Lung (tissue), 12 donors: ENCODE results near the gene BRCA2. TPM values are rescaled to one million over a fixed set of nuclear protein-coding genes. Genes with fewer than 3 reads are reported as not detected.

Source experiments
- ATAC-seq: fragments of 200-7000 bp; cut with Tn5 transposase; one replicate; pipeline ENCODE4 v1.9.1; 2020; ENCODE audit warnings: moderate number of reproducible peaks; ENCODE audit not compliant: insufficient read depth, low FRiP score
- DNase-seq, 3 donors: peaks; one replicate each; pipeline ENCODE4 v3.0.0-alpha.2; 2013 to 2017
- H3K27ac ChIP-seq, 2 donors: one replicate each; pipeline ENCODE4 v1.5.1; 2013; ENCODE audit warnings: mild to moderate bottlenecking in 2 of 2, moderate library complexity in 2 of 2, control low read depth in 1 of 2, inconsistent platforms in 1 of 2, low read depth in 1 of 2, low read length in 1 of 2
- H3K27me3 ChIP-seq, 3 donors: one replicate each; pipeline ENCODE4 v1.5.1; 2013; ENCODE audit warnings: low read length in 2 of 3; ENCODE audit not compliant: control insufficient read depth in 3 of 3, insufficient read depth in 3 of 3
- H3K36me3 ChIP-seq, 4 donors: one replicate each; pipeline ENCODE4 v1.5.1; 2013; ENCODE audit warnings: low read length in 4 of 4, mild to moderate bottlenecking in 1 of 4, moderate library complexity in 1 of 4; ENCODE audit not compliant: control insufficient read depth in 4 of 4, insufficient read depth in 4 of 4
- H3K4me1 ChIP-seq, 5 donors: one replicate each; pipeline ENCODE4 v1.5.1; 2013; ENCODE audit warnings: low read length in 5 of 5, mild to moderate bottlenecking in 2 of 5, moderate library complexity in 1 of 5; ENCODE audit not compliant: control insufficient read depth in 5 of 5, insufficient read depth in 5 of 5
- H3K4me3 ChIP-seq: one replicate; pipeline ENCODE4 v1.5.1; 2013; ENCODE audit warnings: mild to moderate bottlenecking, control low read depth, moderate library complexity
- H3K9ac ChIP-seq, 2 donors: one replicate each; pipeline ENCODE4 v1.5.1; 2013; ENCODE audit warnings: low read length in 2 of 2, control low read depth in 1 of 2; ENCODE audit not compliant: insufficient read depth in 1 of 2
- H3K9me3 ChIP-seq, 4 donors: one replicate each; pipeline ENCODE4 v1.5.1; 2013; ENCODE audit warnings: low read length in 3 of 4, mild to moderate bottlenecking in 1 of 4, moderate library complexity in 1 of 4; ENCODE audit not compliant: control insufficient read depth in 4 of 4, insufficient read depth in 3 of 4
- CTCF ChIP-seq: IDR thresholded peaks from 2 replicates; pipeline ENCODE4 v1.5.1; 2012; ENCODE audit warnings: mild to moderate bottlenecking; ENCODE audit errors: control extremely low read depth, extremely low read depth
- WGBS, 2 donors: extraction: QIAGEN DNeasy Blood & Tissue Kit; methylation state at CpG; one replicate each; pipeline ENCODE4 v1.1.7; 2013; 5-methylcytosine and 5-hydroxymethylcytosine counted together
- polyA plus RNA-seq, 2 donors: library from polyadenylated mRNA; stranded (reverse); fragments of 200-250 nt; gene quantifications; one replicate each; pipeline ENCODE4 v1.2.1, GENCODE V29; 2013
- total RNA-seq, 2 donors: library from RNA; depleted of rRNA in 1 of 2; stranded (reverse); fragments of >200 nt in 1 of 2; gene quantifications; one replicate each; pipeline ENCODE4 v1.2.1, GENCODE V29; 2014 to 2021
- donor health status: control.
- donor health status: control.
- donor health status: Bipolar disorder and iron deficiency.
- donor health status: healthy.
- donor health status: DM: yes; HTN: yes; CAD: no.

Gene BRCA2
- total and polyA plus RNA-seq, 4 donors = 0.85 to 12.8 (median 2.4) TPM

GRCh38 chr13:32413284-32413683 lies 98.0 kb downstream of the BRCA2 start:
- DNase-seq (no peak), ATAC-seq (no peak)
- Histone ChIP-seq H3K4me1 (peaks cover 0 to 10% (median 3%) of the 10 kb centered on the region in 5 donors), H3K4me3 (no peak overlapping the region), H3K36me3 (no peaks in the 10 kb centered on the region), H3K27ac (no peak overlapping the region), H3K27me3 (no peaks in the 10 kb centered on the region), H3K9me3 (peaks cover 0 to 3% (median 0%) of the 10 kb centered on the region in 4 donors), H3K9ac (no peak overlapping the region)
- 95 to 99% methylated on average over 3 of the region's 3 CpGs for WGBS, 2 donors
- TF ChIP-seq CTCF = no peak

- H3K27ac ChIP-seq = no peak overlapping the region
- no peak overlapping the region for H3K9ac ChIP-seq
- TF ChIP-seq CTCF = no peak
- no peak for DNase-seq
- no peaks in the 10 kb centered on the region for H3K27me3 ChIP-seq
- WGBS, 2 donors = 73 to 84% methylated on average over 2 of the region's 2 CpGs
- no peaks in the 10 kb centered on the region for H3K36me3 ChIP-seq
- ATAC-seq = no peak
- peaks cover 0 to 4% (median 1%) of the 10 kb centered on the region in 5 donors for H3K4me1 ChIP-seq
- H3K4me3 ChIP-seq = no peak overlapping the region
- H3K9me3 ChIP-seq = peaks cover 0 to 5% (median 0%) of the 10 kb centered on the region in 4 donors
Observed at GRCh38 chr13:32414580-32414979, 99.3 kb downstream of the BRCA2 start.

DNA sequence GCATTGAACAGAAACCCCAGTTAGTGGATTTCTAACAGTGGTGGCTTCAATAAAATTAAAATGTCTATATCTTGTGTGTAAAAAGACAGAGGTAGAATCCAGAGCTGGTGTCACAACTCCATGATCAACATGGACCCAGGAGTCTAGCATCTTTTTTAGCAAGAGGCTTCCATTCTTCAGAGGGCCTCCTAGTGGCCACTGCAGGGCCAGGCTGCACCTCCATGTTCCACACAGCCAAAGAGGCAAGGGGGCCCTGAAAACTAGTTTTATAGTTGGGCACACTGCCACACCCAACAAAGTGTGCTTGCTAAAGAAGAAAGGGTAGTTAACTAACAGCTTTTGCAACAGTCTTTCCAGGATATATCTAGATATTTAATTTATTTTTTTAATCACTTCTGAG lies 99.7 kb downstream of the BRCA2 start:
- ATAC-seq (peak; percentile 47), DNase-seq (peak in 2 of 3 donors; percentile 16 to 26)
- TF ChIP-seq CTCF = no peak
- no peak overlapping the region for H3K9ac ChIP-seq
- H3K4me3 ChIP-seq = no peak overlapping the region
- peaks cover 0 to 4% (median 0%) of the 10 kb centered on the region in 4 donors for H3K36me3 ChIP-seq
- H3K27ac ChIP-seq = no peak overlapping the region
- peaks cover 0 to 8% (median 0%) of the 10 kb centered on the region in 4 donors for H3K9me3 ChIP-seq
- peaks cover 0 to 1% (median 0%) of the 10 kb centered on the region in 5 donors for H3K4me1 ChIP-seq
- no peaks in the 10 kb centered on the region for H3K27me3 ChIP-seq

GRCh38 chr13:32417995-32418394 lies 102.7 kb downstream of the BRCA2 start:
- H3K27ac ChIP-seq = no peak overlapping the region
- DNase-seq (no peak), ATAC-seq (no peak)
- no peak for TF ChIP-seq CTCF
- H3K9me3 ChIP-seq = peaks cover 0 to 9% (median 0%) of the 10 kb centered on the region in 4 donors
- no peak overlapping the region for H3K9ac ChIP-seq
- 97 to 98% methylated on average over 1 of the region's 1 CpG for WGBS, 2 donors
- H3K4me1 ChIP-seq = peaks cover 0 to 1% (median 0%) of the 10 kb centered on the region in 5 donors
- peaks cover 0 to 5% (median 0%) of the 10 kb centered on the region in 4 donors for H3K36me3 ChIP-seq
- no peaks in the 10 kb centered on the region for H3K27me3 ChIP-seq
- H3K4me3 ChIP-seq = no peak overlapping the region
